Fibroblast of lung (primary cell): Measurements from ENCODE around the gene SPATC1L. TPM values are rescaled to one million over a fixed set of nuclear protein-coding genes. Genes with fewer than 3 reads are reported as not detected.

Experiments
- DNase-seq, 2 donors: peaks; one replicate each; pipeline versions ENCODE4 v3.0.0 to v3.0.0-alpha.2; 2010; ENCODE audit warnings: low read depth in 2 of 2
- H2AFZ ChIP-seq: 2 replicates; pipeline ENCODE4 v1.5.1; 2012; ENCODE audit warnings: low read length, control low read depth, inconsistent platforms
- H3K27ac ChIP-seq: 2 replicates; pipeline ENCODE4 v1.5.1; 2011; ENCODE audit warnings: low read length, control low read depth; ENCODE audit not compliant: insufficient read depth
- H3K27me3 ChIP-seq: 2 replicates; pipeline ENCODE4 v1.5.1; 2011; ENCODE audit warnings: mild to moderate bottlenecking, low read length; ENCODE audit not compliant: control insufficient read depth, insufficient read depth
- H3K36me3 ChIP-seq: 2 replicates; pipeline ENCODE4 v1.5.1; 2011; ENCODE audit warnings: low read length; ENCODE audit not compliant: control insufficient read depth, insufficient read depth
- H3K4me1 ChIP-seq: 2 replicates; pipeline ENCODE4 v1.5.1; 2011; ENCODE audit warnings: low read length; ENCODE audit not compliant: control insufficient read depth, insufficient read depth; ENCODE audit errors: extremely low read depth
- H3K4me2 ChIP-seq: 2 replicates; pipeline ENCODE4 v1.5.1; 2011; ENCODE audit warnings: low read length, control low read depth; ENCODE audit not compliant: insufficient read depth; ENCODE audit errors: extremely low read depth
- H3K4me3 ChIP-seq, 4 experiments: fragments of 200-600 bp in 1 of 4; sonication (generic) in 1 of 4; replicated peaks in 1 of 4; 2 replicates each; pipeline ENCODE4 v1.5.1; 2011 to 2016; ENCODE audit warnings: low read length in 4 of 4, low read depth in 3 of 4, mild to moderate bottlenecking in 3 of 4, control low read depth in 2 of 4, inconsistent platforms in 1 of 4, mixed read lengths in 1 of 4; ENCODE audit not compliant: insufficient read depth in 1 of 4; ENCODE audit errors: control extremely low read depth in 1 of 4
- H3K79me2 ChIP-seq: 2 replicates; pipeline ENCODE4 v1.5.1; 2012; ENCODE audit warnings: mild to moderate bottlenecking, low read length, inconsistent platforms; ENCODE audit not compliant: control insufficient read depth, insufficient read depth
- H3K9ac ChIP-seq: 2 replicates; pipeline ENCODE4 v1.5.1; 2011; ENCODE audit warnings: mild to moderate bottlenecking, low read length, control low read depth; ENCODE audit not compliant: insufficient read depth
- H3K9me3 ChIP-seq: 2 replicates; pipeline ENCODE4 v1.5.1; 2012; ENCODE audit warnings: low read depth, low read length; ENCODE audit not compliant: control insufficient read depth, insufficient read depth
- H4K20me1 ChIP-seq: 2 replicates; pipeline ENCODE4 v1.5.1; 2011; ENCODE audit warnings: low read length; ENCODE audit not compliant: control insufficient read depth, insufficient read depth; ENCODE audit errors: extremely low read depth
- EZH2 ChIP-seq: IDR thresholded peaks from 2 replicates; pipeline ENCODE4 v1.5.1; 2012; ENCODE audit warnings: low read length, control low read depth, mild to moderate bottlenecking; ENCODE audit errors: missing control alignments
- polyA plus RNA-seq, 2 donors: library from polyadenylated mRNA; depleted of rRNA in 1 of 2; stranded (reverse) in 1 of 2; unstranded in 1 of 2; fragments of >200 nt; gene quantifications; 2 replicates each; pipeline ENCODE4 v1.2.1, GENCODE V29; 2011 to 2012; ENCODE audit warnings: missing spikeins in 1 of 2
- total RNA-seq: library from RNA; depleted of rRNA; stranded (reverse); fragments of >200 nt; gene quantifications from 2 replicates; pipeline ENCODE4 v1.2.1, GENCODE V29; 2014
- TF ChIP-seq, protein P1 (sequence below), 2 donors: IDR thresholded peaks in 1 of 2; conservative IDR thresholded peaks in 1 of 2; 1 replicate in 1 of 2; 2 replicates in 1 of 2; pipeline ENCODE4 v1.5.1; 2011 to 2012; ENCODE audit warnings: low read length in 2 of 2, control low read depth in 1 of 2, inconsistent platforms in 1 of 2, low read depth in 1 of 2, mild to moderate bottlenecking in 1 of 2

The SPATC1L gene
- total and polyA plus RNA-seq, 2 donors (not counting 1 experiment from before 2014, with no cell fraction given), result 2.9 to 9.6 TPM

DNA sequence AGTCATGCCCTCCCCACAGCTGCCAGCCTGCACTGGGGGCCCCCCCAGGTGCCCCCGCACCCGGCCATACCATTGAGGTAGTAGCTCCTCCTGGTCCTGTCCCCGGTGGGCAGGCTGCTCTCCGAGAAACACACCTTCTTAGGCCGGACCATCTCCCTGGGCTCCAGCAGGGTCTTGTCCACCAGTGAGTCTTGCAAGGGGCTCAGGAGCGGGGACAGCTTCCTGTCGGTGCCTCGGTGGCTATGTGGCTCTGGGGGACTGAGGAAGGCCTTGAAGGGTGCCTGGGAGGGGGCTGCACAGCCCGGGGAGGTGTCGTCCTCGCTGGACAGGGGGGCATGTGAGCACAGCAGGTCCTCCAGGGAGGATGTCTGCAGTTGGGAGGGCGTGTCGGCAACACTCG is 16.0 kb downstream of the SPATC1L start:
- Histone ChIP-seq H3K27ac (no peak overlapping the region), H3K9ac (no peak overlapping the region), H2AFZ (no peak overlapping the region), H3K36me3 (no peaks in the 10 kb centered on the region), H3K79me2 (no peaks in the 10 kb centered on the region), H3K4me2 (no peak overlapping the region), H3K4me3 (no peak overlapping the region), H3K27me3 (no peaks in the 10 kb centered on the region), H4K20me1 (no peaks in the 10 kb centered on the region), H3K9me3 (no peaks in the 10 kb centered on the region), H3K4me1 (no peaks in the 10 kb centered on the region)
- no peak for DNase-seq
- no peak for TF ChIP-seq EZH2
- TF ChIP-seq, protein P1, sequence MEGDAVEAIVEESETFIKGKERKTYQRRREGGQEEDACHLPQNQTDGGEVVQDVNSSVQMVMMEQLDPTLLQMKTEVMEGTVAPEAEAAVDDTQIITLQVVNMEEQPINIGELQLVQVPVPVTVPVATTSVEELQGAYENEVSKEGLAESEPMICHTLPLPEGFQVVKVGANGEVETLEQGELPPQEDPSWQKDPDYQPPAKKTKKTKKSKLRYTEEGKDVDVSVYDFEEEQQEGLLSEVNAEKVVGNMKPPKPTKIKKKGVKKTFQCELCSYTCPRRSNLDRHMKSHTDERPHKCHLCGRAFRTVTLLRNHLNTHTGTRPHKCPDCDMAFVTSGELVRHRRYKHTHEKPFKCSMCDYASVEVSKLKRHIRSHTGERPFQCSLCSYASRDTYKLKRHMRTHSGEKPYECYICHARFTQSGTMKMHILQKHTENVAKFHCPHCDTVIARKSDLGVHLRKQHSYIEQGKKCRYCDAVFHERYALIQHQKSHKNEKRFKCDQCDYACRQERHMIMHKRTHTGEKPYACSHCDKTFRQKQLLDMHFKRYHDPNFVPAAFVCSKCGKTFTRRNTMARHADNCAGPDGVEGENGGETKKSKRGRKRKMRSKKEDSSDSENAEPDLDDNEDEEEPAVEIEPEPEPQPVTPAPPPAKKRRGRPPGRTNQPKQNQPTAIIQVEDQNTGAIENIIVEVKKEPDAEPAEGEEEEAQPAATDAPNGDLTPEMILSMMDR (conservative IDR thresholded peaks at IDR 0.05 in 1 of 2, IDR thresholded peaks at IDR 0.05 in 1 of 2; ENCODE audit: low read depth in 1 of 2, low read length in 2 of 2), result no peak

DNA sequence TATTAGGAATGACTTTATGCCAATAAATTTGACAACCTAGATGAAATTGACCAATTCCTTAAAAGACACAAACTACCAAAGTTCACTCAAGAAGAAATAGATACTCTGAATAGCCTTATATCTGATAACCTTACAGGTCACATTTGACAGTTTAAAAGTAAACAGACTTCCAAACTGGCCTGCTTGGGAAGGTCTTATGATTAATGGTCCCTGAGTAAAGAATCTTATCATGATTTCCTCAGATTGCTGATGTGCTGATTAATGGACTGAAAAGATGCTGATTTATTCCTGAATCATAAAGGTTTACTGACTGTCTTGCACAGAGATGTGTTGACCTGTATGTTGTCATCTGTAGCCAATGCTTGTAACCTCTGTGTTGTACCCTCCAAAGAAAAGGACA is 19.2 kb downstream of the SPATC1L start:
- no peak overlapping the region for H3K9ac ChIP-seq
- H3K4me2 ChIP-seq, result no peak overlapping the region
- no peaks in the 10 kb centered on the region for H3K4me1 ChIP-seq
- H4K20me1 ChIP-seq, result no peaks in the 10 kb centered on the region
- no peaks in the 10 kb centered on the region for H3K9me3 ChIP-seq
- no peak for TF ChIP-seq EZH2
- TF ChIP-seq, protein P1 (conservative IDR thresholded peaks at IDR 0.05 in 1 of 2, IDR thresholded peaks at IDR 0.05 in 1 of 2; ENCODE audit: low read depth in 1 of 2, low read length in 2 of 2), result no peak
- H2AFZ ChIP-seq, result no peak overlapping the region
- DNase-seq, result no peak
- no peak overlapping the region for H3K4me3 ChIP-seq
- H3K36me3 ChIP-seq, result no peaks in the 10 kb centered on the region
- no peak overlapping the region for H3K27ac ChIP-seq
- no peaks in the 10 kb centered on the region for H3K79me2 ChIP-seq
- no peaks in the 10 kb centered on the region for H3K27me3 ChIP-seq

DNA sequence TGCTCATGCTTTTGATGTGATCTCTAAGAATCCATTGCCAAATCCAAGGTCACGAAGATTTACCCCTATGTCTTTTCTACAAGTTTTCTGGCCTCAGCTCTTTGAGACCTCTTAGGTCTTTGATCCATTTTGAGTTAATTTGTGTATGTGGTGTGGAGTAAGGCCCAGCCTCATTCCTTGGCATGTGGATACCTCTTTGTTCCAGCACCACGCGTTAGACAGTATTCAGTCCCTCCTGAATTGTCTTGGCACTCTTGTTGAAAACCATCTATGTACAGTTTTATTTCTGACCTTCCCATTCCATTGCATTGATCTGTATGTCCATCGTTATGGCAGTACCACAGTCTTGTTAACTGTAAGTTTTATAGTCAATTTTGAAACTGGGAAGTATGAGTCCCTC is 20.9 kb downstream of the SPATC1L start:
- H2AFZ ChIP-seq, result no peak overlapping the region
- H3K27me3 ChIP-seq, result no peaks in the 10 kb centered on the region
- no peak overlapping the region for H3K9ac ChIP-seq
- no peak for TF ChIP-seq EZH2
- TF ChIP-seq, protein P1 (conservative IDR thresholded peaks at IDR 0.05 in 1 of 2, IDR thresholded peaks at IDR 0.05 in 1 of 2; ENCODE audit: low read depth in 1 of 2, low read length in 2 of 2), result no peak
- no peaks in the 10 kb centered on the region for H3K9me3 ChIP-seq
- H3K4me2 ChIP-seq, result no peak overlapping the region
- no peak overlapping the region for H3K4me3 ChIP-seq
- H4K20me1 ChIP-seq, result no peaks in the 10 kb centered on the region
- H3K79me2 ChIP-seq, result no peaks in the 10 kb centered on the region
- DNase-seq, result no peak
- H3K27ac ChIP-seq, result no peak overlapping the region
- H3K4me1 ChIP-seq, result no peaks in the 10 kb centered on the region
- H3K36me3 ChIP-seq, result no peaks in the 10 kb centered on the region
